ENCODE data around the gene ADGRL1.

DNA sequence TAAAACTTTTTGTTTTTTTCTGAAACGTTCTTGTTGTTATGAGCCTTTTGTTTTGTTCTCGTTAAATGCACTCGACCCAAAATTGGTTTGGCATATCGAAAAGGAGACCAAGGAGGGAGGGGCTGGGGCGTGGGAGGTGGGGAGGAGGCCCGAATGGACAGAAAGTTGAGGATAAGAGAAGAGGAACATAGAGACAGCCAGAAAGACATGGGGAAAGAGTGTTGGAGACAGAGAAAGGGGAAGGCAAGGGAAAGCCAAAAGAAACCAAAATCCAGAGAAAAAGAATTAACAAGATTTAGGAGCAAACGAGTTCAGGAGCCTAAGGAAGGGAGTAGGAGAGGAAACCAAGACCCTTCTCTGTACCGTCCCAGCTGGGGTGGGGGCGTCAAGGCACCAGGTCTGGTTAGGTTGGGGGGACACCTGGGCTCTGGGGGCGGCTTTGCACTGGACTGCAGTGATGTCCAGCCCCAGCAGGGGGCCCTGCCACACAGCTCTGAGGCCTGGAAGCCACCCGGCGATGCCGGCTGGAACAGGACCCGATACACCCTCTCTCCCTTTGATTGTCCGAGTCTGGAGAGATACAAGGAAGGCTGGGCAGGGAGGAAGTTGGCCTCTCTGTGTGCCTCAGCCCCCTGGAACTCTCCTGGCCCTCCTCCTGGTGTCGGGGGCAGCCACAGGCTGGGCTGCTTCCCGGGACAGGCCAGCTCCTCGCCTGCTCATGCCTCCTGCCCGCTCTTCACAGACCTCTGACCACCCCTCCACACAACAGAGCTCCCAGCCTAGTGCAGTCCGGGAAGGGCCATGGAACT lies 58.0 kb downstream of the ADGRL1 start:
- TF ChIP-seq, protein P1, sequence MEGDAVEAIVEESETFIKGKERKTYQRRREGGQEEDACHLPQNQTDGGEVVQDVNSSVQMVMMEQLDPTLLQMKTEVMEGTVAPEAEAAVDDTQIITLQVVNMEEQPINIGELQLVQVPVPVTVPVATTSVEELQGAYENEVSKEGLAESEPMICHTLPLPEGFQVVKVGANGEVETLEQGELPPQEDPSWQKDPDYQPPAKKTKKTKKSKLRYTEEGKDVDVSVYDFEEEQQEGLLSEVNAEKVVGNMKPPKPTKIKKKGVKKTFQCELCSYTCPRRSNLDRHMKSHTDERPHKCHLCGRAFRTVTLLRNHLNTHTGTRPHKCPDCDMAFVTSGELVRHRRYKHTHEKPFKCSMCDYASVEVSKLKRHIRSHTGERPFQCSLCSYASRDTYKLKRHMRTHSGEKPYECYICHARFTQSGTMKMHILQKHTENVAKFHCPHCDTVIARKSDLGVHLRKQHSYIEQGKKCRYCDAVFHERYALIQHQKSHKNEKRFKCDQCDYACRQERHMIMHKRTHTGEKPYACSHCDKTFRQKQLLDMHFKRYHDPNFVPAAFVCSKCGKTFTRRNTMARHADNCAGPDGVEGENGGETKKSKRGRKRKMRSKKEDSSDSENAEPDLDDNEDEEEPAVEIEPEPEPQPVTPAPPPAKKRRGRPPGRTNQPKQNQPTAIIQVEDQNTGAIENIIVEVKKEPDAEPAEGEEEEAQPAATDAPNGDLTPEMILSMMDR (IDR thresholded peaks at IDR 0.05): peak; percentile 66 to 86 (median 79)
- TF ChIP-seq POLR2A (IDR thresholded peaks at IDR 0.05): no peak
